Kidney capillary endothelial cell (primary cell): ENCODE data around the gene CABP1.
"Not testable (repeated sequence)": the region's sequence is repeated elsewhere in the genome, so short reads cannot be mapped to it uniquely, and the experiment has no call there.

ENCODE experiments used
- DNase-seq: peaks from one replicate; pipeline ENCODE4 v3.0.0-alpha.2; 2018; ENCODE audit warnings: low spot score

Gene CABP1

DNA sequence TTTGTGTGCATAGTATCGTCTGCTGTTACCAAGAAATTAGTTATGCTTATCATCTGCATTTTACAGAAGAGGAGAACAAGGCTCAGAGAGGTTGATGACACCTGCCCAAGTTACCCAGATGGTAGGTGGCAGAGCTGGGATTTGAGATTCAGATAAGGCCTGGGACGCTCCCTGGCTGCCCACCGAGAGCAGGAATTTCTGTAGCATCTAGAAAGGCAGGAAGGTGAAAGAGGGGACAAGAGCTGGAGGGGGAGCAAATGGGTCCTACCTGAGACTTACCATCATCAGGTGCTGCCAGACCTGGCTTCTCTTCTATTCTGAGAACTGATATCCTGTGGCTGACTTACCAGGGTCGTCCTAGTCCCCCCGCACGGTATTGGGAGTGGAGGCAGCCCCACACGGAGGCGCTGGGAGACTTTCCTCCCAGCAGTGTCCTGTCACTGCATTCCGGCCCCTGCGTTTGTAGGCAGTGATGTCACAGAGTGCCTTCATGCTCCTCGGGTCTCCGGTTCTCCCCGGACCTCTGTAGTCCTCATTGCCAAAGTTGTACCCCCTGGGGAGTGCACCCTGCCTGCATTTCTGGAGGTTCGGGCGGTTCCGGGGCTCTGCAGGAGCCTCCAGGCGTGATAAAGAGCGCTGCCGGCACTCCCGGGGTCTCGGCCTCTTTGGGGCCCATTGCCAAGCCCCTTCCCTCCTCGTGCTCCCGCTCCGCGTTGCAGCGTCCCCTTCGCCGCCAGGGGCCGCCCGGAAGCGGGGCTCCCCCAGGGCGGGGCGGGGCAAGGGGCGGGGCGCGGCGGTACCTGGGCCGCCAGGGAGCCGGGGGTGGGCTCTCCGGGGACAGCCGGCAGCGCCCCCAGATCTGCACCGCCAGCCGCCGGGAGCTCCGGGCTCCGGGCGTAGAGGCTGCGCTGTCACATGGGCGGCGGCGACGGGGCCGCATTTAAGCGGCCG is at the start of gene CABP1:
TSS of gene CABP1 (plus strand) at position 856 of the 951 bp plus-strand sequence. CDS start at position 916, 60 bp downstream.
- DNase-seq: no peak

- DNase-seq: no peak
Measured at GRCh38 chr12:120590741-120591407, 49.6 kb upstream of the CABP1 start.

- no peak for DNase-seq
Measured at GRCh38 chr12:120592121-120593049, 48.0 kb upstream of the CABP1 start.

DNA sequence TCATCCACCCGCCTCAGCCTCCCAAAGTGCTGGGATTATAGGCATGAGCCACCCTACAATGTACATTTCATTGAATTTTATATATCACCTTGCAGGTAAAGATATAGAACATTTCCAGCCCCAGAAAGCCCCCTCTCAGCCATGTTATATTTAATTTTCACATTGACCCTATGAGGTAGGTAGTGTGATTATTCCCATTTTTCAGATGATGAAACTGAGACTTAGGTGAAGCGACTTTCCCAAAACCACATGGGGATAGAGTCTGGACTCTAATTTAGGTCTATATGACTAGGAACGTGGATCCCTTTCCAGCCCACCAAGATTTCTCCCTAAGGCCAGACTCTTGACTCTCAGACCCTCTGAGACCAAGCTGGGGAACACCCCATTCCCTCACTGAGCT is 43.5 kb upstream of the CABP1 start:
- DNase-seq: no peak

GRCh38 chr12:120597861-120598260 is 42.6 kb upstream of the CABP1 start:
- no peak for DNase-seq

DNA sequence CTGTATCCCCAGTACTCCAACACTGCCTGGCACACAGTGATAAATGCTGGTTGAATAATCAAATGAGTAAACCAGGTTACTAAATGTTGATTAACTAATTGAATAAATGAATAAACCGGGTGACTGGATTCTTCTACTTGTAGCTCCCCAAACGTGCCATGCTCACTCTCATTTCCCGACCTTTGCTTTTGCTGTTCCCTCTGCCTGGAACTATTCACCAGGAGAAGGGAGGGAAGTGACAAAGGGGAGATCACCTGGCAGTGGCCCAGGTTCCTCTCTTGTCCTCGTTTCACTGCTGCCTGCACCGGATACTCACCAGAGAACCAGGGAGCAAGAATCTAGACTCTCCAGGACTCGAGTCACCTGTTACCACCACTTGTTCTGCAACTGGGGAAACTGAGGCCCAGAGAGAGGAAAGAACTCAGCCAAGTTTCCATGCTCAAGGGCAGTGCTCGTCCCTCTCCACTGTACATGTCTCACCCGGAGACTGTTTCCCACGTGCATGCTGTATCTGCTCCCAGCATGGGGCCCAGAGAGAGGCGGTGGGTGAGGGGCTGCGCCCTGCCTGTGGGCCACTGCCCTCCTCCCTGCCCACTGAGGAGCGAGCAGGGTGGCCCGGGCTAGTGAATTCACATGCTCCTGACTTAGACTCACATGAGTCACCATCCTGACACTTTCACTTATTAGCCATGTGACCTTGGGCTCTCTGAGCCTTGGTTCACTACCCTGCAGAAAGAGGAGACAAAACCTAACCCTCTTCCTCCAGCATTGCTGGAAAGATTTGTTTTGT is 41.6 kb upstream of the CABP1 start:
- DNase-seq: peak; percentile 38

DNA sequence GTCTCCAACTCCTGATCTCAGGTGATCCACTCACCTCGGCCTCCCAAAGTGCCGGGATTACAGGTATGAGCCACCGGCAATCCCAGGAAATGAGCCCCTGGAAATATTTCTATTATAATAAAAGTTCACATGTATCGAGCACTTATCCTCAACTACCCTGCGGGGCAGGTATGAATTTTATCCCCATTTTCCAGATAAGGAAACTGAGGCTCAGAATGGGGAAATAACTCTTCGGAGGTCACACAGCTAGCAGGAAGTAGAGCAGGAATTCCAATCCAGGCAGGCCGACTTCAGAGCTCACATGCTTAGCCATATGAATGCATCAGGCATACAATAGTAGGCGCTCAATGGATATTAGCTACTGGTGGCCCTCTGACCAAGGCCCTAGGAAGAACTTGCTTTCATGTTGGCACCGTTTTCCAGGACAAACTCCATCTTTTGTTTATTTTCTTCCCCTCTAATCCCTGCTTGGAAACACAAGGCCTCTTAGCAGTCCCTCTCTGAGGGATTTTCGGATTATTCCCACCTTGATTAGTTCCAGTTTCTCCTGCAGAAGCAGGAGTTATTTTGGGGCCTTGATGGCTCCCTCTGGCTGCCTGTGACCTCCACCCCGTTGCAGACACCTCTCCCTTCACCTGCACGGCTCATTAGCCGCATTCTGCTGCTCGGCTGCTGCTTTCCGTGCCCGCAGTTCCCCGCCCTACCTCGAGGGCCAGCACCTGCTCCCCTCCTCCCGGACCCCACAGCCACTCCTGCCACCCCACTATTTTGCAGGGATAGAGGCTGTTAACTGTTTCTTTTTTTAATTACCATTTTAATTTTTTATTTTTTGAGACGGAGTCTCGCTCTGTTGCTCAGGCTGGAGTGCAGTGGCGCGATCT is 40.5 kb upstream of the CABP1 start:
- no peak for DNase-seq

GRCh38 chr12:120602416-120602815 is 38.0 kb upstream of the CABP1 start:
- DNase-seq: not testable (repeated sequence)

- DNase-seq: no peak
Measured at GRCh38 chr12:120610560-120610959, 29.9 kb upstream of the CABP1 start.

DNA sequence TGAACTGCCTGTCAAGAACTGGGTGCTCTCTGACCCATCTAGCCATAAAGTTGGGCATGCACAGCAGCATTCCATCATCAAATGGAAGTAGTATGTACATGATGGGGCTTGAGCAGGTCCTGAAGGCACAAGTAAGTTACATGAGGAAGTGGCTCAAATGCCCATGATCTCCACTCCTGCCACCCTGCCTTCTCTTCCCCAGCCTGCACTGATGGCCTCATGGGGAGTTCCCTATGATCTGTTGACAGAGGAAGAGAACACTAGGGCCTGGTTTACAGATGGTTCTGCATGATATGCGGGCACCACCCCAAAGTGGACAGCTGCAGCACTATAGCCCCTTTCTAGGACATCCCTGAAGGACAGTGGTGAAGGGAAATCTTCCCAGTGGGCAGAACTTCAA is 28.9 kb upstream of the CABP1 start:
- DNase-seq: not testable (repeated sequence)

GRCh38 chr12:120614848-120615247 is 25.6 kb upstream of the CABP1 start:
- DNase-seq: no peak

- not testable (repeated sequence) for DNase-seq
Measured at GRCh38 chr12:120617193-120617592, 23.2 kb upstream of the CABP1 start.

DNA sequence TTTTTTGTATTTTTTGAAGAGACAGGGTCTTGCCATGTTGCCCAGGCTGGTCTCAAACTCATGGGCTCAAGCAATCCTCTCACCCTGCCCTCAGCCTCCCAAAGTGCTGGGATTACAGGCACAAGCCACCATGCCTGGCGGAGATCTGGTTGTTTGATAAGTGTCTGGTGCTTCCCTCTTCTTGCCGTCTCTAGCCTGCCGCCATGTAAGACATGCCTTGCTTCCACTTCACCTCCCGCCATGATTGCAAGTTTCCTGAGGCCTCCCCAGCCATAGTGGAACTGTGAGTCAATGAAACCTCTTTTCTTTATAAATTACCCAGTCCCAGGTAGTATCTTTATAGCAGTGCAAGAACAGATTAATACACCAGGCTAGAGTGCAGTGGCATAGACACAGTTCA is 22.7 kb upstream of the CABP1 start:
- not testable (repeated sequence) for DNase-seq

DNA sequence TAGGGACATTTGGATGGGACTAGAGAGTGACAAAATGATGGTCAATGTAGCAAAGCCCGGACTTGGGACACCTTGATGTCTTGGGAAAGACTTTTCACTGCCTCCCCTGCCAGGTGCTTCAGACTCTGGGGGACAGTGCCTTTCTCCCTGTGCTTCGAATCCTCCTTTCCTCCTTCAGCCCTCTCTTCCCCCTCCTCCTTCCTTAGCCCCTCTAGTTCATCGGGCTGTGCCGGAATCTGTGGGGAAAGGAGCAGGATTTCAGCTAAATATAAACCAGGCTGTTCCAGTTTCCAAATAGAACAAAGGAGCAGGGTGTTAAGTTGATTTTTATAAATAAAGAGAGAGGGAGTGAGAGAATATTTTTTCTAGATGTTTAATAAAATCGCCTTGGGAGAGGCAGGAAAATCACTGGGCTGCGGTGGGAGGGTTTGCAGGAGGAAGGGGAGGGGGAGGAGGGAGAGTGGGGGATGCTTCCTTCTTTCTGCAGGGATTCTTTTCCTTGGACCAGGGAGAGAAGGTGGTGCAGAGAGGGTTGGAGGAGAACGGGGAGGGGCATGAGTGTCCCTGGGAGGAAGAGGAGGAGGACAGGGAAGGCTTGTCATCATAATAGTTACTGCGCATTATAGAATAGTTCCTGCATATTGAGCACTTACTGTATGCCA is 21.3 kb upstream of the CABP1 start:
- no peak for DNase-seq

DNA sequence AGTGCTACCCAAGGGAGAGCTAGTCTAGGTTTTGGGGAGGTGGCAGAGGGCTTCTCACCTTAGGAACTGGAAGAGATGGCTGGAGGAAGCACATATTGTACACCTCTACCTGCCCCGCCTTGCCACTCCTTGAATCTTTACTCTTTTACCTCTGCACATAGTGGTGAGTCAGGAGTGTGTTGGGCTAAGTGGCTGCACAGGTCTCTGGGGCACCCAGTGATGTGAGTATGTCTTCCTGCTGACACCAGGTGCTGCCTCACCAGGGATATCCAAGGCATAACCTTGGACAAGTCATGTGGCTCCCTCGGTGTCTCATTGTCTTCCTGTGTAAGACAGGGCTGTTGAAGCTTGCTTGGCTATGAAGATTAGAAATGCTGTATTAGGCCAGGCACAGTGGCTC is 19.8 kb upstream of the CABP1 start:
- DNase-seq: no peak

GRCh38 chr12:120625557-120626419 is 14.6 kb upstream of the CABP1 start:
- no peak for DNase-seq

GRCh38 chr12:120628919-120629318 is 11.5 kb upstream of the CABP1 start:
- no peak for DNase-seq

- DNase-seq: no peak
Measured at GRCh38 chr12:120630104-120630892, 10.1 kb upstream of the CABP1 start.
